ENCODE measurements around the gene HOXA9.

Gene HOXA9

DNA sequence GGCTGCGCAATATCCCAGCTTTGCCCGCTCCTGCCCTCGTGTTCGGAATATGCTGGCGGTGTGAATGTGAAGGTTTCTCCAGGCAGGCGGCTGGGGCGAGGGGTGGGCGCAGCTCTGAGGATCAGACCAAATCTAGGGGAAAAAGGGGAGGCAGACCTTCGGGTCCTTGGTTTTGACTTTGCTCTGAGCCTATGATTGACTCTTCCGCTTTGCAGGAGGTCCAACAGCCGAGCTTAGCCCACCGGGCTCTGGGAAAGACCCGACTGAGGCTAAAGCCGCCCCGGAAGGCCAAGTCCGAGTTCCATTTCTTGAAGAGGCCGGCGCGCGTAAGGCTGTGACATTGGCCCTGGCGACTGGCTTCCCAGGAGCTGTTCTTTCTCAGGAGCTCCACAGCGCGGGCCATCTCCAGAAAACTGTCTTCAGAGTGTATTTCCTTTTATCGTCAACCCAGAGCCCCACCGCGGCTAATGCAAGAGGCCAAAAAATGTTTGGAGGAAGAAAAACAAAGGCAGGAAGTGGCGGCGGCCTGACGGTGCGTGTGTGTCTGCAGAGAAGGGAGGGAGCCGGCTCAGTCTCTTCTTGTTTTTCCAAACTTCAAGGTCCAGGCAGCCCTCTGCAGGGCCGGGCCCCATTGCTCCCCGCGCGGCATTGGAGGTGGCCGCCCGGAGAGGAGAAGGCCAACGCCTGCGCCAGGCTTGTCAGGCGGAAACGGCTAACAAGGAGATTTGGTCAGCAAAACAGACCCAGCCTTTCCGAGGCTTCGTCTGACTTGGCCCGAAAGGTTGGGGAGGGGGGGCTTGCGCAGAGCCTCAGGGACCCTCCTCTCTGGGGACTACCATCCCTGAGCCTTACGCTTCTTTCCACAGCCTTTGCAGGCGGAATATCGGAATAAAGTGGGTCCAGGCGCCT lies 23.3 kb upstream of the HOXA9 start:
- DNase-seq (ENCODE audit: low read depth, low spot score) = no peak

GRCh38 chr7:27187475-27188385 lies 22.4 kb upstream of the HOXA9 start:
- DNase-seq (ENCODE audit: low read depth, low spot score) = no peak

DNA sequence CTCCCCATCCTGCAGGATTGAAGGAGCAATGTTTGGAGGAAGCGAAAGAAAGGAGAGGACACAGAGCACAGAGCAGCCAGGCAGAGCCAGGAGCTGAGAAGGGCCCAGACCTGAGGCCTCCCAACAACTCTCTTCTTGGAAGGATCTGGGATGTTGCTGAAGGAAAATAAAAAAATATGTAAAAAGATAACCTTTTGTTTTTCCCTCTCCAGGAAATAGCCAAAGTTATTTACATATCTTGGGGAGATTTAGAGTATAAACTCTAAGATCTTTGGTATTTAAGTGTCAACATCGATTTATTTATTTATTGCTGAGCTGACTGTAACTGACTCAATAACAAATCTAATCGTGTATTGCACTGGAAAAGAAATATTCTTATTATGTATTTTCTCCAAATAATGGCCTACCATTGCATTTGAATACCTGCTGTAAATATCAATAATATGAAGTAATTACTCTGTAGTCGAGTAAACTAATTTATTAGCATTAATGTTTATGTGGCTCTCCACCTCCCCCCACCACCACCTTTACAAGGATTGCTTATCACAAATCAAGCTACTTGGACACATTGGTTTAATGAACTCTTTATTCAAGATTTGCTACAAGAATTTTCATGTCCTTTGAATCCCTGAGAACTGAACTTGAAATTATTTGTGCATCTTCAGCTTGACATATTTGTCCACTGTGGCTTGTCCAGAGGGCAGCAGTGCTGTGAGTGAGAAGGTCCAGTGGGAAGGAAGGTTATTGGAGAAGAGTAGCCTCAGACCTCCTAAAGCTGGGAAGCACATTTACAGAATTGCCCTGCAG lies 21.5 kb upstream of the HOXA9 start:
- DNase-seq (ENCODE audit: low read depth, low spot score) = no peak

DNA sequence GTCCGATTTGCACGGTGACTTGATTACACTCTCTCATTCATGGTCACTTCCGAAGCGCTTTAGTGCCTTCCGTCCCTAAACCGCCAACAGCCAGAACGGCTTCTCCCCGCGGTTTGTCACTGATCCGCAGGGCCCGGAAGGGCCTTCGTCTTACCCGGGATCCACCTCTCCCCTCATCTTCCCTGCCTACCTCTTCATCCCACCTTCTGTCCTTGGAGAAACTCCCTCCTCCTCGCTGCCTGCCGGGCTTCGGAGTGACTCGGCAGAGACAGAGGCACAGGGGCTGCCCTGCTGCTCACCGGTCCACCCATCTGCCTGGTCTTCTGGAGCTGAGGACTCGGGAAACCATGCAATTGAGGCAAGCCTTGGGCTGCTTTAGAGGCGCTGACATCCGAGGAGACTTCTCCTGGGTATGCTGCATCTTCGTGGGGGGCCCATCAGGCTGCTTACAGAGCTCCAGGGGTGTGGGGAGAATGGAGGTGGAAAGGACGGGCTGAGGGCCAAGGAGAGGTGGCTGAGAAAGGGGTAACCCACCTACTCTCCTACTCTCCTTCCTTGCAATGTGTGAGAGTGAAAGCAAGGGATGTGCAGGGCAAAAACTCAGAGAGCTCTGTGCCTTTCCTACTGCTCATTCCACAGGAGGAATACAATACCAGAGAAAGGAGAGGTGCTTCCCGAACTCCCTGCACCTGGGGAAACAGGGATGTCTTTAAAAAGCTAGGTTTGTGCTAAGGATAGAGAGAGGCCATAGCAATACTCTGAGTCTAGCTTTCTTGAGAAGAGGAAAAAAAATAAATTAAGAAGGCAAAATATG lies 20.7 kb upstream of the HOXA9 start:
- DNase-seq (ENCODE audit: low read depth, low spot score) = no peak

- DNase-seq (ENCODE audit: low read depth, low spot score) = no peak
Observed at GRCh38 chr7:27185013-27185853, 19.9 kb upstream of the HOXA9 start, which contains the start of gene HOXA11. Gene HOXA11, minus strand, starts transcription at chr7:27185232. Its CDS starts 88 bp downstream, at chr7:27185144.

- DNase-seq (ENCODE audit: low read depth, low spot score) = no peak
Observed at GRCh38 chr7:27184337-27185012, 19.1 kb upstream of the HOXA9 start.

- DNase-seq (ENCODE audit: low read depth, low spot score) = no peak
Observed at GRCh38 chr7:27183682-27184336, 18.5 kb upstream of the HOXA9 start.

DNA sequence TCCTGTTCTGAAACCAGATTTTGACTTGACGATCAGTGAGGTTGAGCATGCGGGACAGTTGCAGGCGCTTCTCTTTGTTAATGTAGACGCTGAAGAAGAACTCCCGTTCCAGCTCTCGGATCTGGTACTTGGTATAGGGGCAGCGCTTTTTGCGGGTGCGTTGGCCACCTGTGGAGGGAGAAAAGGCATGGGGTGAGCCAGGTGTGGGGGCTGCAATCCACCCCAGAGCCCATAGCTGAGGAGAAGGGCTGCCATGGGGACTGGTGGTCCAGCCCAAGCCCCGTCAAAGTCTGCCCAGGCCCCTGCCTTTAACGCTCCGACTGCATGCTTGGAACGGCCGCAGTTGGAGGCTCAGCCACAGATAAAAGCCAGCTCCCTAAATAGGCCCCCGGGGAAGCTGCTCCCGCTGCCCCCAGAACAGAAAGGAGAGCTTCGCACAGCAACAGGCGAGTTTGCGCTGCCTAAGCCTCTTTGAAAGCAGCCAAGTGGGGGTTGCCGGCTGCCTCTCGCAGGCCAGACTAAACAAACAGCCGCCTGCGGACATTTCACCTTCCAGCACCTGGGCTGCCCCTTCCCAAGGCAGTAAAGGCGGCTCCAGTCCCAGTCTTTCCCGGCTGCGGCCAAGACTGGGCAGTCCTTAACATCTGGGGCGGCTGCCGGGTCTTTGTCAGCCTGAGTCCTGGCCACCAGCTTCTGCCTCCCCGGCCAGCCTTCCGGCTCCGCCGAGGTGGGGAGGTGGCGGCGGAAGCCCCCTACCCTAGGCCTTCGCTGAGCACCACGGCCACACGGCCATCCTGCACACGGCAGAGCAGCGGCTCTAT lies 17.7 kb upstream of the HOXA9 start:
- no peak for DNase-seq (ENCODE audit: low read depth, low spot score)

GRCh38 chr7:27182285-27182841 lies 17.0 kb upstream of the HOXA9 start:
- DNase-seq (ENCODE audit: low read depth, low spot score) = no peak

DNA sequence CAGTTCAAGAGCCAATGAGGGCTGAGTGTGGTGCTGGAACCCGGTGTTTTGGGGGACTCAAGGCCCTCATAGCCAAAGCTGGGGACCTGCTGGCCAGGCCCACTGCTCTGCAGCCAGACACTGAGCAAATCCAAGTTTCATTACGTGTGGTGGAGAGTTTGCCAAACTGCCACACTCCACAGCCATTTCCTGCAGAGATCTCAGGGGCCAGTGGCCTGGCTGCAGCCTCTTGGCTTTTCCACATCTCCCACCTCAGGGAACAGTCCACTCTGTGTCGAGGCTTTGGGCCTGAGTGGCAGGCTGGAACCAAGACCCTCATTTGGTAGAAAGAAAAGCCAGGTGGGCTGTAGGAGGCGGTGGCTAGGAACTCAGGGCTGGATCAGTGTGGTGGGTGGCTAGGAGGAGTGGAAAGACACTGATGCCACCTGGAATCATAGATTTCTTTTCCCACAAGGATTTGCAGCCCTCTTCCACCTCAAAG lies 16.5 kb upstream of the HOXA9 start:
- no peak for DNase-seq (ENCODE audit: low read depth, low spot score)

GRCh38 chr7:27180431-27181420 lies 15.4 kb upstream of the HOXA9 start:
- no peak for DNase-seq (ENCODE audit: low read depth, low spot score)

DNA sequence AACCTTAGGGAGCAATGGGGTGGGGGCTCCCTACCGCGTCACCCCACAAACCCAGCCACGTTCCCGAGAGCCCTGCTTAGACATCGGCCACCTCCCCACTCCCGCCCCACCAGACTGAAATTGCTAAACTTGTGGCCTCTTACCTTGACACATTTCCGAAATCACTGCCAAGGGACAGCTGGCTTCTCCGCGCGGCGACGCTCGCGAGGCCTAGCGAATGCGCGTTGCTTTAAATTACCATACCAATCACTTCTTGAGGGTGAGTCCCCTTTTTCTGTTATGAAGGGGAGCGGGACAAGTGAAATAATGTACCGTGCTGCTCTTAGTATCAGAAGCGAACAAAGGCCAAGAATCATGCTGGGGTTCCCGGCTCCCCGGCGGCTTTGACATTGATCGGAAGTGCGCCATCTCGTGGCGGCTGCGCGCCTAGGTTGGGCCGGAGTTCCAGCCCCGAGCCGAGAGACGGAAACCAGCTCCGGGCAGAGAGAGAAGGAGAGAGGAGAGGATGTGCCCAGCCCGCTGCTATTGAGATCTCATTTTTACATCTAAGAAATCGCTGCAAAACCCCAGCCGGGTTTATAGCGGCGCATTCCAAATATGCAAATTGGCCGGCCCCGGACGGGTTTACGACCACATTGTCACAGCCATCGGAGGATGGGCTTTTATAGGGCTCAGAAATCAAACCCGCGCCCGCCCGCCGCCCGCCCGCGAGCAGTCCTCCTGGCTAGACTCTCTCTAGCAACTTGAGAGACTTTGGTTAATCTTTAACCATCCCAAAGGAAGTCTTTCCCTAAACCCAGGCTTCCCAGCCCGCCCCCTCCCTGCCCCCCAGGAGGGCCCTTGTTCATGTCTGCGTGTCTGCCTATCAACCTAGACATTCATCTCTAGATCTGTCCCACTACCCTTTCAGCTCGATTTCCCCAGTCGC lies 14.4 kb upstream of the HOXA9 start:
- no peak for DNase-seq (ENCODE audit: low read depth, low spot score)

GRCh38 chr7:27179030-27179429 lies 13.7 kb upstream of the HOXA9 start:
- no peak for DNase-seq (ENCODE audit: low read depth, low spot score)

GRCh38 chr7:27178366-27178765 lies 13.0 kb upstream of the HOXA9 start:
- no peak for DNase-seq (ENCODE audit: low read depth, low spot score)

- no peak for DNase-seq (ENCODE audit: low read depth, low spot score)
Observed at GRCh38 chr7:27177795-27178320, 12.5 kb upstream of the HOXA9 start.

Measured in iPS DF 19.7 (cell line).